K562 (cell line): ENCODE data around the gene ITGB1BP2. TPM values are rescaled to one million over a fixed set of nuclear protein-coding genes. Genes with fewer than 3 reads are reported as not detected.

Experiments used
- BCOR ChIP-seq: fragments of 450-650 bp; IDR thresholded peaks from 2 replicates; pipeline ENCODE4 v1.6.1; 2016
- CEBPB ChIP-seq: fragments of 450-650 bp; IDR thresholded peaks from 2 replicates; pipeline ENCODE4 v1.6.1; 2016; ENCODE audit warnings: missing genetic modification characterization, missing compliant biosample characterization
- ELF2 ChIP-seq: fragments of 250-450 bp; sonication (Bioruptor Pico); IDR thresholded peaks from 2 replicates; pipeline ENCODE4 v1.5.0; 2021; ENCODE audit warnings: mild to moderate bottlenecking
- EP400 ChIP-seq: fragments of 450-650 bp; IDR thresholded peaks from 2 replicates; pipeline ENCODE4 v1.6.1; 2017; ENCODE audit warnings: antibody characterized with exemption, mild to moderate bottlenecking, moderate library complexity
- ETV6 ChIP-seq, 3 experiments: fragments of 150-350 bp in 1 of 3; sonication (generic) in 1 of 3; formaldehyde crosslinking in 1 of 3; IDR thresholded peaks; 2 replicates each; pipeline versions ENCODE4 v1.6.1 to v1.8.0; 2014 to 2022; ENCODE audit warnings: borderline replicate concordance in 2 of 3, low read depth in 2 of 3, antibody characterized with exemption in 1 of 3, low read length in 1 of 3, mild to moderate bottlenecking in 1 of 3, missing genetic modification reagents in 1 of 3
- FOXJ2 ChIP-seq: fragments of 200-800 bp; sonication (Bioruptor generic); IDR thresholded peaks from 2 replicates; pipeline ENCODE4 v1.6.1; 2016; ENCODE audit warnings: missing genetic modification characterization, missing compliant biosample characterization
- GABPB2 ChIP-seq: fragments of 250-450 bp; sonication (Bioruptor Pico); conservative IDR thresholded peaks from 2 replicates; pipeline ENCODE4 v1.5.1; 2021; ENCODE audit warnings: mild to moderate bottlenecking
- GATAD2A ChIP-seq: fragments of 450-650 bp; IDR thresholded peaks from 2 replicates; pipeline ENCODE4 v1.6.1; 2017
- GTF2A2 ChIP-seq: IDR thresholded peaks from 2 replicates; pipeline ENCODE4 v1.6.1; 2016; ENCODE audit warnings: mild to moderate bottlenecking, missing genetic modification characterization, missing compliant biosample characterization
- HDAC2 ChIP-seq: fragments of 450-650 bp; IDR thresholded peaks from 2 replicates; pipeline ENCODE4 v1.6.1; 2016; ENCODE audit warnings: mild to moderate bottlenecking
- HDGF ChIP-seq: fragments of 450-650 bp; IDR thresholded peaks from 2 replicates; pipeline ENCODE4 v1.6.1; 2016
- KDM1A ChIP-seq, 2 experiments: fragments of 450-650 bp; IDR thresholded peaks; 2 replicates each; pipeline ENCODE4 v1.6.1; 2016; ENCODE audit warnings: mild to moderate bottlenecking in 2 of 2
- KDM2B ChIP-seq: fragments of 250-450 bp; sonication (Bioruptor Pico); IDR thresholded peaks from 2 replicates; pipeline ENCODE4 v1.8.0; 2021; ENCODE audit warnings: mild to moderate bottlenecking, moderate library complexity
- KDM4B ChIP-seq, 2 experiments: fragments of 450-650 bp in 1 of 2; sonication (generic) in 1 of 2; IDR thresholded peaks; 2 replicates each; pipeline ENCODE4 v1.6.1; 2016 to 2017; ENCODE audit warnings: borderline replicate concordance in 2 of 2, antibody characterized with exemption in 1 of 2, low read depth in 1 of 2, mild to moderate bottlenecking in 1 of 2
- LARP7 ChIP-seq: fragments of 450-650 bp; IDR thresholded peaks from 2 replicates; pipeline ENCODE4 v1.6.1; 2016
- MAFF ChIP-seq: IDR thresholded peaks from 2 replicates; pipeline ENCODE4 v1.6.1; 2012; ENCODE audit warnings: low read length, improper control_type of control experiment
- MAZ ChIP-seq, 2 experiments: fragments of 450-650 bp in 1 of 2; sonication (generic) in 1 of 2; formaldehyde crosslinking; IDR thresholded peaks in 1 of 2; conservative IDR thresholded peaks in 1 of 2; 2 replicates each; pipeline versions ENCODE4 v1.4.0 to v1.5.0; 2020; ENCODE audit warnings: mild to moderate bottlenecking in 1 of 2, missing genetic modification reagents in 1 of 2
- NFXL1 ChIP-seq: fragments of 450-650 bp; formaldehyde crosslinking; IDR thresholded peaks from 2 replicates; pipeline ENCODE4 v1.4.0; 2021; ENCODE audit warnings: mild to moderate bottlenecking
- NFYB ChIP-seq: IDR thresholded peaks from 2 replicates; pipeline ENCODE4 v1.6.1; 2011; ENCODE audit warnings: mild to moderate bottlenecking, moderate library complexity; ENCODE audit not compliant: insufficient read length; ENCODE audit errors: extremely low read depth
- PHF20 ChIP-seq: fragments of 450-650 bp; IDR thresholded peaks from 2 replicates; pipeline ENCODE4 v1.6.1; 2018; ENCODE audit not compliant: partially characterized antibody
- PPARD ChIP-seq: fragments of 250-450 bp; sonication (Bioruptor Pico); IDR thresholded peaks from 2 replicates; pipeline ENCODE4 v1.8.0; 2022; ENCODE audit warnings: inconsistent platforms, mild to moderate bottlenecking, moderate library complexity
- RFX7 ChIP-seq: fragments of 250-450 bp; sonication (Bioruptor Pico); IDR thresholded peaks from 2 replicates; pipeline ENCODE4 v1.5.1; 2021; ENCODE audit warnings: mild to moderate bottlenecking
- SAFB ChIP-seq: fragments of 200-400 bp; formaldehyde crosslinking; IDR thresholded peaks from 2 replicates; pipeline ENCODE4 v1.6.1; 2017; ENCODE audit warnings: low read depth, low read length, borderline replicate concordance
- STAG1 ChIP-seq: sonication (generic); formaldehyde crosslinking; IDR thresholded peaks from 2 replicates; pipeline ENCODE4 v1.5.0; 2020; ENCODE audit warnings: missing genetic modification reagents, borderline replicate concordance
- TBL1XR1 ChIP-seq, 2 experiments: IDR thresholded peaks; 2 replicates each; pipeline ENCODE4 v1.6.1; 2012; ENCODE audit warnings: improper control_type of control experiment in 2 of 2, low read length in 2 of 2, mild to moderate bottlenecking in 1 of 2
- ZNF592 ChIP-seq: fragments of 450-650 bp; IDR thresholded peaks from 2 replicates; pipeline ENCODE4 v1.6.1; 2017; ENCODE audit warnings: antibody characterized with exemption, mild to moderate bottlenecking
- ZNF766 ChIP-seq: fragments of 200-800 bp; sonication (Bioruptor generic); conservative IDR thresholded peaks from 2 replicates; pipeline ENCODE4 v1.6.1; 2016; ENCODE audit warnings: missing genetic modification characterization, missing compliant biosample characterization
- polyA plus RNA-seq, 8 experiments: library from polyadenylated mRNA; depleted of rRNA in 4 of 8; stranded (reverse) in 5 of 8; unstranded in 3 of 8; fragments of >200 nt; fragmentation: Nextera tagmentation in 2 of 8; fragmentation: Illumina TruSeq in 1 of 8; extraction: Ambion mirVana in 2 of 8; extraction: Trizol in 1 of 8; gene quantifications; 2 replicates each; pipeline versions ENCODE4 v1.2.1 to v1.2.3, GENCODE V29; 2011 to 2014; ENCODE audit warnings: inconsistent platforms in 1 of 8, missing spikeins in 1 of 8
- total RNA-seq, 7 experiments: library from RNA; depleted of rRNA in 6 of 7; stranded (reverse); fragments of >200 nt in 6 of 7; fragmentation: Illumina TruSeq in 2 of 7; extraction: Trizol in 2 of 7; gene quantifications; 2 replicates each; pipeline versions ENCODE4 v1.2.1 to v1.2.3, GENCODE V29; 2011 to 2021; ENCODE audit warnings: low replicate concordance in 1 of 7

ITGB1BP2 gene
- total and polyA plus RNA-seq, 9 of the 15 experiments (the other 6 are each of a cell fraction or from before 2014, with no cell fraction given), result 1.6 to 4.0 (median 1.9) TPM

- TF ChIP-seq KDM4B (IDR thresholded peaks at IDR 0.05; ENCODE audit: borderline replicate concordance in 2 of 2, low read depth in 1 of 2), result no peak
- TF ChIP-seq ZNF766, result no peak
- peak; percentile 19; the same call in 1 of the 2 replicates for TF ChIP-seq GATAD2A
- no peak for TF ChIP-seq KDM1A (IDR thresholded peaks at IDR 0.05)
- TF ChIP-seq SAFB, result no peak
- TF ChIP-seq ZNF592, result no peak
- TF ChIP-seq GABPB2, result no peak
- no peak for TF ChIP-seq ELF2 (CRISPR knock-in tag)
- TF ChIP-seq PHF20, result peak; percentile 10
- TF ChIP-seq NFYB, result no peak
- TF ChIP-seq TBL1XR1 (IDR thresholded peaks at IDR 0.05; ENCODE audit: low read length in 2 of 2), result no peak
- no peak for TF ChIP-seq NFXL1 (CRISPR knock-in tag)
- no peak for TF ChIP-seq CEBPB (tag)
- no peak for TF ChIP-seq BCOR
- TF ChIP-seq GTF2A2 (tag), result no peak
- TF ChIP-seq MAFF, result no peak
- TF ChIP-seq KDM2B, result no peak
- no peak for TF ChIP-seq ETV6 (IDR thresholded peaks at IDR 0.05; ENCODE audit: borderline replicate concordance in 1 of 2, low read depth in 2 of 2, low read length in 1 of 2)
- no peak for TF ChIP-seq ETV6 (CRISPR knock-in tag; IDR thresholded peaks at IDR 0.05; ENCODE audit: borderline replicate concordance)
- TF ChIP-seq MAZ (CRISPR knock-in tag; conservative IDR thresholded peaks at IDR 0.05 in 1 of 2, IDR thresholded peaks at IDR 0.05 in 1 of 2), result no peak; a peak in 1 of 4 replicates
- no peak for TF ChIP-seq HDAC2
- TF ChIP-seq LARP7, result no peak
- TF ChIP-seq STAG1 (CRISPR knock-in tag), result no peak
- no peak for TF ChIP-seq HDGF
- no peak for TF ChIP-seq RFX7
- peak; percentile 91 for TF ChIP-seq EP400
- TF ChIP-seq FOXJ2 (tag), result no peak
- no peak for TF ChIP-seq PPARD
Measured at GRCh38 chrX:71283403-71284143, 18.0 kb upstream of the ITGB1BP2 start, which contains the start of gene NONO (continued).
